Duodenal mucosa (tissue), 2 donors: ENCODE data around the gene PTPRM.

Experiments used
- H3K27ac ChIP-seq: one replicate; pipeline ENCODE4 v1.7.0; 2013; ENCODE audit warnings: low read depth, low read length
- H3K27me3 ChIP-seq, 2 donors: one replicate each; pipeline ENCODE4 v1.7.0; 2013; ENCODE audit warnings: low read length in 2 of 2, control low read depth in 1 of 2; ENCODE audit not compliant: insufficient read depth in 2 of 2, control insufficient read depth in 1 of 2
- H3K36me3 ChIP-seq, 2 donors: one replicate each; pipeline ENCODE4 v1.7.0; 2013; ENCODE audit warnings: low read length in 2 of 2, control low read depth in 1 of 2; ENCODE audit not compliant: insufficient read depth in 2 of 2, control insufficient read depth in 1 of 2
- H3K4me1 ChIP-seq, 2 donors: one replicate each; pipeline ENCODE4 v1.7.0; 2013; ENCODE audit warnings: low read length in 2 of 2, control low read depth in 1 of 2; ENCODE audit not compliant: insufficient read depth in 2 of 2, control insufficient read depth in 1 of 2
- H3K4me3 ChIP-seq, 2 donors: one replicate each; pipeline ENCODE4 v1.7.0; 2013; ENCODE audit warnings: low read length in 2 of 2, low read depth in 1 of 2
- H3K9ac ChIP-seq, 2 donors: one replicate each; pipeline ENCODE4 v1.7.0; 2013; ENCODE audit warnings: low read length in 2 of 2, low read depth in 1 of 2
- H3K9me3 ChIP-seq, 2 donors: one replicate each; pipeline ENCODE4 v1.7.0; 2013; ENCODE audit warnings: low read length in 2 of 2, control low read depth in 1 of 2; ENCODE audit not compliant: control insufficient read depth in 1 of 2

PTPRM gene

DNA sequence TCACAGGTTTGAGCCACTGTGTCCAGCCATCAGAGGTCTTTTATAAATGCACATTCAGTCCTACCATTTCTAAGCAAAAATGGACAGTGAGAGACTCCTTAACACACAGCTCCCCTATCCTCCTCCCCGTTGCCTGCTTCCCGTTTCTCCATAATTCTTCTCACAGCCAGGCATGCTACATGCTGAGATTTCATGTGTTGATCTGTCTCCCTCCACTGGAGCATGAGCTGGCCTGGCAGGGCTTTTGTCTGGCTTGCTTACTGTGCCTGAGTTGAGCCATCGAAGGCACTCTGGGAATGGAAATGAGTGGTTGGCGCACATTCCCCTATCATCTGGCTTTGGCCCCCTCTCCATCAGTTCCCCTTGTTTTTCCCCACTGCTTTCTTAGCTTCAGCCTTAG lies 413.5 kb downstream of the PTPRM start:
- Histone ChIP-seq H3K4me1 (no peaks in the 10 kb centered on the region), H3K27ac (no peak overlapping the region), H3K27me3 (no peaks in the 10 kb centered on the region), H3K36me3 (no peaks in the 10 kb centered on the region), H3K4me3 (no peak overlapping the region), H3K9ac (no peak overlapping the region), H3K9me3 (no peaks in the 10 kb centered on the region)

- Histone ChIP-seq H3K4me3 (no peak overlapping the region), H3K9me3 (no peaks in the 10 kb centered on the region), H3K36me3 (no peaks in the 10 kb centered on the region), H3K27ac (no peak overlapping the region), H3K4me1 (no peaks in the 10 kb centered on the region), H3K27me3 (no peaks in the 10 kb centered on the region), H3K9ac (no peak overlapping the region)
Observed at GRCh38 chr18:7982216-7982615, 415.1 kb downstream of the PTPRM start.

GRCh38 chr18:7987284-7987976 lies 420.3 kb downstream of the PTPRM start:
- no peak overlapping the region for H3K27ac ChIP-seq
- H3K4me3 ChIP-seq, result no peak overlapping the region
- H3K4me1 ChIP-seq, result no peaks in the 10 kb centered on the region
- H3K9ac ChIP-seq, result no peak overlapping the region
- H3K27me3 ChIP-seq, result no peaks in the 10 kb centered on the region
- H3K36me3 ChIP-seq, result no peaks in the 10 kb centered on the region
- H3K9me3 ChIP-seq, result no peaks in the 10 kb centered on the region

DNA sequence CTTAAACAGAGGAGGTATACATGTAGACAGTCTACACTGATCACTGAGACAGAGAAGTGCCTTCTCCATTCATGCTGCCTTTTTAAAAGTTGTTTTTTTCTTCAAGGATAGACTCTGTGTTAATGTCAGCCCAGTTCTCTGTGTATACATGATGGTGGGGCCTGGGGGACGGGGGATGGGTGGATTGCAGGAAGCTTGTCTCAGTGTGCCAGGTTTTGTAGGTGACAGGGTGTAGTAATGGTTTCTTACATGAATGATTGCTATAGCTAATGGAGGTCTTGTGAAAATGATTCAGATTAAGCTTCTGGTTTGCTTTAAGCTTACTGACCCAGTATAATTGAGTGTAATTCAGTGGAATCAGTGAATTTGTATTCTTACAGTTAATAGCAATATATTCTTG lies 423.6 kb downstream of the PTPRM start:
- Histone ChIP-seq H3K36me3 (no peaks in the 10 kb centered on the region), H3K9me3 (no peaks in the 10 kb centered on the region), H3K4me1 (no peaks in the 10 kb centered on the region), H3K9ac (no peak overlapping the region), H3K27ac (no peak overlapping the region), H3K4me3 (no peak overlapping the region), H3K27me3 (no peaks in the 10 kb centered on the region)

- Histone ChIP-seq H3K36me3 (no peaks in the 10 kb centered on the region), H3K27ac (no peak overlapping the region), H3K4me1 (no peaks in the 10 kb centered on the region)
Observed at GRCh38 chr18:8001711-8002301, 434.7 kb downstream of the PTPRM start.

DNA sequence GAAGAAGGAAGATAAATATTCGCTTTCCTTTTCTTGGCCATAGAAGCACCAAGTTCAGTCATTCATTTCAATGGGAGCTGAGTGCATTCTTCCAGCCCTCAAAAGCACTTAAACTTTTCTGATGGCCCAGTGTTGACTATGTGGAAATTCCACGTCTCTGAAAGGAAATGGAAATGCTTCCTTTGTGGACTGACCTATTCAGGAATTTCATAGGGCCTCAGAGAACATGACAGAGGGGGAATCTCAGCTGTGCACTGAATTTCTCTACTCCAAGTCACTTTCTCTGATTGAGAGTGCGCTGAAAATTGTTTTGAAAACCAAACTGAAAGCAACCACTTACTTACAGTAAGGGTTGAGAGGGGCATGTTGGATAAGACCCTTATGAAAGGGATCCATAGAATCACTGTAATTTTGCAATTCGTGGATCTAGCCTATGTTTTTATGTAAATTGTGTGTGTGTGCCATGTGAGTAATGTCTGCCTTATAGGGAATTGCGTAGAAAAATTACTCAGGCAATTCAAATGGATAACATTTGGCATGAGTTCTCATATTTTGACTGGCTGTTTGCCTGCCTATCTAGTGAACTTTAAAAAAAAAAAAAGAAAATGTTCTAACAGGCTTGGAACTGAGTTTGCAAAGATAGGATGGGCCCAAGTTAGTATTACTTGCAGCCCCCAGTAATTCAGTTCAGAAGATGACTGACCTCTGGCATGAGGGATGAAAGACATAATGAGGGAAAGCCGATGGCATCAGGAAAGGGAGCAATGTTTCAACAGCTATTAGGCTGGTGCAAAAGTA lies 437.0 kb downstream of the PTPRM start:
- Histone ChIP-seq H3K27ac (no peak overlapping the region), H3K36me3 (no peaks in the 10 kb centered on the region), H3K4me1 (no peaks in the 10 kb centered on the region), H3K9me3 (no peaks in the 10 kb centered on the region), H3K27me3 (no peaks in the 10 kb centered on the region), H3K9ac (no peak overlapping the region), H3K4me3 (no peak overlapping the region)

More at GRCh38 chr18:8001711-8002301, 434.7 kb downstream of the PTPRM start:
- no peak overlapping the region for H3K4me3 ChIP-seq
- no peak overlapping the region for H3K9ac ChIP-seq
- no peaks in the 10 kb centered on the region for H3K27me3 ChIP-seq
- no peaks in the 10 kb centered on the region for H3K9me3 ChIP-seq

- no peaks in the 10 kb centered on the region for H3K27me3 ChIP-seq
- H3K4me3 ChIP-seq, result no peak overlapping the region
- H3K36me3 ChIP-seq, result no peaks in the 10 kb centered on the region
- H3K9me3 ChIP-seq, result no peaks in the 10 kb centered on the region
- no peaks in the 10 kb centered on the region for H3K4me1 ChIP-seq
- no peak overlapping the region for H3K27ac ChIP-seq
- H3K9ac ChIP-seq, result no peak overlapping the region
Observed at GRCh38 chr18:8004792-8005191, 437.7 kb downstream of the PTPRM start.

DNA sequence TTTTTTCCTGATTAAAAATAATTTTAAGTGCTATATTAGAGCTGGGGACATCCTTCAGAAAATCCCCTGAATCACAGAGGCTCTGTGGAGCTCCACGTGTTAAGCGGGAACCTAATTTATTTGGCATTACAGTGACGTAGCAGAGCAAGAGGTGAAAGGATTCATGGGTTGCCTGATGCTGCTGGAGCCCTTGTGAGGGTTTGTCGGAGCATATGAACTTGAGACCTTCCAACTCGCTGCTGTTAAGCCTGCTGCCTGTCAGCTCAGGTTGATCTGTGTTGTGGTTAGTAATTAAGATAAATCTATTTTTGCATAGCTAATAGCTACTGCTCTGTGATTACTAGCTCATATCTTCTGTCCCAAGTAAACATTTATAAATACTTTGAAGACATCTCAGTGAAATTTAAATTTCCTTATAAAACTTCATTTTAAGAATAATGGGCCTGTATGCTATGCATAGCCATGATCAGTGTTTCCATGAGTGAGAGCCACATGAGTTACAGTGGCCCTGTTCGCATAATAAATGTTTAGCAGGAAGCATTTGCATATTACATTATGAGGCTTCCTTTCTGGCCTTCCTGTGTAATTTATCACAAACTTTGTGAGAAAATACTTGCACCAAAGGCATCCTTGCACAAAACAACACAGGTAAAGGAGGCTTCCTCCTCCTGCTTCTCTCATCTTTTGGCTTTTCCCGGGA lies 438.9 kb downstream of the PTPRM start:
- no peak overlapping the region for H3K27ac ChIP-seq
- H3K4me3 ChIP-seq, result no peak overlapping the region
- no peaks in the 10 kb centered on the region for H3K27me3 ChIP-seq
- no peak overlapping the region for H3K9ac ChIP-seq
- no peaks in the 10 kb centered on the region for H3K4me1 ChIP-seq
- H3K36me3 ChIP-seq, result no peaks in the 10 kb centered on the region
- H3K9me3 ChIP-seq, result no peaks in the 10 kb centered on the region

GRCh38 chr18:8006979-8007378 lies 439.9 kb downstream of the PTPRM start:
- Histone ChIP-seq H3K9me3 (no peaks in the 10 kb centered on the region), H3K27me3 (no peaks in the 10 kb centered on the region), H3K9ac (no peak overlapping the region), H3K27ac (no peak overlapping the region), H3K36me3 (no peaks in the 10 kb centered on the region), H3K4me3 (no peak overlapping the region), H3K4me1 (no peaks in the 10 kb centered on the region)

GRCh38 chr18:8008033-8008432 lies 440.9 kb downstream of the PTPRM start:
- Histone ChIP-seq H3K9me3 (no peaks in the 10 kb centered on the region), H3K9ac (no peak overlapping the region), H3K4me1 (no peaks in the 10 kb centered on the region), H3K27me3 (no peaks in the 10 kb centered on the region), H3K4me3 (no peak overlapping the region), H3K36me3 (no peaks in the 10 kb centered on the region), H3K27ac (no peak overlapping the region)
